ENCODE measurements around the gene MSH4. TPM values are rescaled to one million over a fixed set of nuclear protein-coding genes. Genes with fewer than 3 reads are reported as not detected.

Gene MSH4
- polyA plus RNA-seq, 2 of the 4 experiments (the other 2 are of a cell fraction) = 0.05 TPM; not detected in 1

DNA sequence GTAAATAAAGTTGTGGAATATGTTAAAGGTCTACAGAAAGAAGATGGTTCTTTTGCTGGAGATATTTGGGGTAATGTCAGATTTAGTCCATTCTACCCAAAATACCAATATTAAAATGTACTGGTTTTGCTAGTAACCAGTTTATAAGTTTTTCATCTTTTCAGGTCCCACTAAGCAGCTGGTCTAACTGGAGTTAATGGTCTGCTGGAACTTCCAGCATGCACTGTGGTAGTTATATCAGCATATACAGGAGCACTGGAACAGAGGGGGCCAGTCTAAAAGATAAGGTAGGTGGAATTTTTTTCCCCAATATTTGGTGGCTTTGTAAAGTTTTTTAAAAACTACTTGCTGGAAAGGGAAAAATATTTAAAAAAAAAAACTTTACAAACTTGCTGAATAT is 6.7 kb upstream of the MSH4 start:
- peak overlapping the region; percentile 97 for H3K4me2 ChIP-seq
- CTCF ChIA-PET = no interaction called here
- FAIRE-seq (no peak), DNase-seq (ENCODE audit: low read depth in 1 of 2, low spot score in 1 of 2) (no peak), ATAC-seq (no peak)
- no peak overlapping the region; a peak in 1 of 6 replicates for H3K27ac ChIP-seq
- no peak for TF ChIP-seq ZC3H11A (IDR thresholded peaks at IDR 0.05)
- H3K4me3 ChIP-seq = peak overlapping the region; percentile 60; the same call in 2 of the 3 replicates
- H3K9me3 ChIP-seq = no peaks in the 10 kb centered on the region
- POLR2A ChIA-PET = no interaction called here
- peaks cover 30% of the 10 kb centered on the region for H3K4me1 ChIP-seq

DNA sequence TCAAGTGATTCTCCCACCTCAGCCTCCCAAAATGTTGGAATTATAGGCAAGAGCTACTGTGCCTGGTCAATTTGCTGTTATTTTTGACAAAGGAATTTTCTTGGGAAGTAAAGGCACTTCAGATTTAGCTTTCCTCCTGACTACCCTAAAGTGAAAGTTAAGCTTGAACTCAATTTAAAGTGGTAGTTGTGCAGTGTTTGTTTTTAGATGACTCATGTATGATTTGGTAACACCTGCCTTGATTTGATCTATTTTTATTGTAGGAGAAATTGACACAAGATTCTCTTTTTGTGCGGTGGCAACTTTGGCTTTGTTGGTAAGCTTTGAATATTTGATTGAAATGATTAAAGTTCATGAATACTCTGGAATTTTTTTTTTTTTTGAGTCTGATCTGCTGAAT is 5.7 kb upstream of the MSH4 start:
- Histone ChIP-seq H3K27ac (peak overlapping the region in 1 of 2 experiments; percentile 51; a peak in 3 of 6 replicates), H3K4me3 (peak overlapping the region; percentile 60; the same call in 2 of the 3 replicates), H3K9me3 (no peaks in the 10 kb centered on the region), H3K4me2 (peak overlapping the region; percentile 97), H3K4me1 (peaks cover 30% of the 10 kb centered on the region)
- ChIA-PET CTCF (no interaction called here), POLR2A (no interaction called here)
- no peak for DNase-seq (ENCODE audit: low read depth in 1 of 2, low spot score in 1 of 2)
- TF ChIP-seq NPAS2 (CRISPR knock-in tag; IDR thresholded peaks at IDR 0.05; ENCODE audit: borderline replicate concordance) = no peak
- no peak for TF ChIP-seq KDM5A (IDR thresholded peaks at IDR 0.05)
- TF ChIP-seq CEBPB (IDR thresholded peaks at IDR 0.05) = 0 out of 4 replicates have a peak, but pooled peaks of 1 of the 2 experiments have one; percentile 21
- TF ChIP-seq MAZ (IDR thresholded peaks at IDR 0.05; ENCODE audit: borderline replicate concordance, low read depth, low read length) = no peak
- TF ChIP-seq, protein P1, sequence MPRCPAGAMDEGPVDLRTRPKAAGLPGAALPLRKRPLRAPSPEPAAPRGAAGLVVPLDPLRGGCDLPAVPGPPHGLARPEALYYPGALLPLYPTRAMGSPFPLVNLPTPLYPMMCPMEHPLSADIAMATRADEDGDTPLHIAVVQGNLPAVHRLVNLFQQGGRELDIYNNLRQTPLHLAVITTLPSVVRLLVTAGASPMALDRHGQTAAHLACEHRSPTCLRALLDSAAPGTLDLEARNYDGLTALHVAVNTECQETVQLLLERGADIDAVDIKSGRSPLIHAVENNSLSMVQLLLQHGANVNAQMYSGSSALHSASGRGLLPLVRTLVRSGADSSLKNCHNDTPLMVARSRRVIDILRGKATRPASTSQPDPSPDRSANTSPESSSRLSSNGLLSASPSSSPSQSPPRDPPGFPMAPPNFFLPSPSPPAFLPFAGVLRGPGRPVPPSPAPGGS (IDR thresholded peaks at IDR 0.05) = no peak
- TF ChIP-seq FOSB (CRISPR knock-in tag; IDR thresholded peaks at IDR 0.05) = no peak
- no peak for TF ChIP-seq TFCP2L1 (CRISPR knock-in tag; IDR thresholded peaks at IDR 0.05)
- no peak for TF ChIP-seq EHMT2 (IDR thresholded peaks at IDR 0.05; ENCODE audit: low read depth)
- 0 out of 2 replicates have a peak, but pooled peaks have one; percentile 13 for TF ChIP-seq FOSL2 (IDR thresholded peaks at IDR 0.05)
- peak; percentile 72 for TF ChIP-seq FOSL2 (CRISPR knock-in tag; IDR thresholded peaks at IDR 0.05)
- TF ChIP-seq POLR2A (IDR thresholded peaks at IDR 0.05; ENCODE audit: low read length) = no peak
- TF ChIP-seq, protein P2, sequence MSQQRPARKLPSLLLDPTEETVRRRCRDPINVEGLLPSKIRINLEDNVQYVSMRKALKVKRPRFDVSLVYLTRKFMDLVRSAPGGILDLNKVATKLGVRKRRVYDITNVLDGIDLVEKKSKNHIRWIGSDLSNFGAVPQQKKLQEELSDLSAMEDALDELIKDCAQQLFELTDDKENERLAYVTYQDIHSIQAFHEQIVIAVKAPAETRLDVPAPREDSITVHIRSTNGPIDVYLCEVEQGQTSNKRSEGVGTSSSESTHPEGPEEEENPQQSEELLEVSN (IDR thresholded peaks at IDR 0.05; ENCODE audit: borderline replicate concordance, low read depth) = no peak
- TF ChIP-seq HOXA7 (CRISPR knock-in tag; IDR thresholded peaks at IDR 0.05) = no peak
- 0 out of 2 replicates have a peak, but pooled peaks have one; percentile 18 for TF ChIP-seq JUNB (IDR thresholded peaks at IDR 0.05)
- TF ChIP-seq, protein P3, sequence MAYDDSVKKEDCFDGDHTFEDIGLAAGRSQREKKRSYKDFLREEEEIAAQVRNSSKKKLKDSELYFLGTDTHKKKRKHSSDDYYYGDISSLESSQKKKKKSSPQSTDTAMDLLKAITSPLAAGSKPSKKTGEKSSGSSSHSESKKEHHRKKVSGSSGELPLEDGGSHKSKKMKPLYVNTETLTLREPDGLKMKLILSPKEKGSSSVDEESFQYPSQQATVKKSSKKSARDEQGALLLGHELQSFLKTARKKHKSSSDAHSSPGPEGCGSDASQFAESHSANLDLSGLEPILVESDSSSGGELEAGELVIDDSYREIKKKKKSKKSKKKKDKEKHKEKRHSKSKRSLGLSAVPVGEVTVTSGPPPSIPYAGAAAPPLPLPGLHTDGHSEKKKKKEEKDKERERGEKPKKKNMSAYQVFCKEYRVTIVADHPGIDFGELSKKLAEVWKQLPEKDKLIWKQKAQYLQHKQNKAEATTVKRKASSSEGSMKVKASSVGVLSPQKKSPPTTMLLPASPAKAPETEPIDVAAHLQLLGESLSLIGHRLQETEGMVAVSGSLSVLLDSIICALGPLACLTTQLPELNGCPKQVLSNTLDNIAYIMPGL (CRISPR knock-in tag; IDR thresholded peaks at IDR 0.05; ENCODE audit: borderline replicate concordance) = no peak
- no peak for TF ChIP-seq CHD2 (IDR thresholded peaks at IDR 0.05; ENCODE audit: low read length, partially characterized antibody)
- TF ChIP-seq RCOR1 (IDR thresholded peaks at IDR 0.05; ENCODE audit: low read depth, low read length) = no peak
- no peak for TF ChIP-seq HDAC2 (IDR thresholded peaks at IDR 0.05)
- TF ChIP-seq MYC (IDR thresholded peaks at IDR 0.05; ENCODE audit: borderline replicate concordance, low read length) = no peak
- 32% methylated on average over 1 of the region's 1 CpG for WGBS (ENCODE audit: missing lambda C conversion rate)
- FAIRE-seq = no peak
- no peak for ATAC-seq

DNA sequence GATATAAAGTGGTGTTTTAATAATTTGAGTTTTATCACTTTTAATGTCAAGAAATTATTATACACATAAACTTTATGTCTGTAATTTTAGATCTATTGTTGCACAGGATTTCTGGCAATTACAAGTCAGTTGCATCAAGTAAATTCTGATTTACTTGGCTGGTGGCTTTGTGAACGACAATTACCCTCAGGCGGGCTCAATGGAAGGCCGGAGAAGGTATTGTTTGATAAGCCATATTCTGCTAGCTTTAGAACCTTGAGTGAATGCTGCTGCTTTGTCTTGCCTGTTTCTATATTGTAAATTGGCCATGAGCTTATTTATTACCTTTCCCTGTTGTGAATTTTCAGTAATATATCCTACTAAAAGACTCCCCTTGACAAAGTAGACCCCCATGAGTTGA is 4.6 kb upstream of the MSH4 start:
- Histone ChIP-seq H3K9me3 (no peaks in the 10 kb centered on the region), H3K27ac (no peak overlapping the region), H3K4me3 (no peak overlapping the region), H3K4me2 (peak overlapping the region; percentile 97; the same call in 2 of the 3 replicates), H3K4me1 (peaks cover 30% of the 10 kb centered on the region)
- no peak for DNase-seq (ENCODE audit: low read depth in 1 of 2, low spot score in 1 of 2)
- no peak for FAIRE-seq
- TF ChIP-seq SMC3 (IDR thresholded peaks at IDR 0.05) = no peak
- ATAC-seq = no peak
- CTCF ChIA-PET = no interaction called here
- 95% methylated on average over 3 of the region's 3 CpGs for WGBS (ENCODE audit: missing lambda C conversion rate)
- POLR2A ChIA-PET = interaction anchor here (0.6 kb wide), 1 partner anchor 45 kb away, joined by 4 read pairs; no protein-coding TSS in a partner anchor

Data from A549 (cell line).